Astrocyte (in vitro differentiated cells and primary cell): ENCODE results near the gene CNOT6L. TPM values are rescaled to one million over a fixed set of nuclear protein-coding genes. Genes with fewer than 3 reads are reported as not detected.

Experiments used
- DNase-seq: peaks from one replicate; pipeline ENCODE4 v3.0.0-alpha.2; 2010; ENCODE audit warnings: low read depth
- FAIRE-seq: peaks from 2 replicates; lab custom pipeline; 2011; peaks lifted over from hg19 to GRCh38; lab: Jason Lieb, UNC
- H2AFZ ChIP-seq: 2 replicates; pipeline ENCODE4 v1.6.0; 2012; ENCODE audit warnings: low read depth, low read length, inconsistent platforms
- H3K27ac ChIP-seq: 2 replicates; pipeline ENCODE4 v1.5.1; 2011; ENCODE audit warnings: low read depth, low read length, inconsistent platforms
- H3K27me3 ChIP-seq: 2 replicates; pipeline ENCODE4 v1.6.0; 2011; ENCODE audit warnings: low read length, inconsistent platforms; ENCODE audit not compliant: insufficient read depth
- H3K36me3 ChIP-seq: 2 replicates; pipeline ENCODE4 v1.5.1; 2011; ENCODE audit warnings: low read length, inconsistent platforms; ENCODE audit not compliant: insufficient read depth
- H3K4me1 ChIP-seq: 2 replicates; pipeline ENCODE4 v1.5.1; 2011; ENCODE audit warnings: low read length, inconsistent platforms; ENCODE audit not compliant: insufficient read depth
- H3K4me2 ChIP-seq: 2 replicates; pipeline ENCODE4 v1.6.0; 2012; ENCODE audit warnings: low read length, inconsistent platforms
- H3K4me3 ChIP-seq: 2 replicates; pipeline ENCODE4 v1.5.1; 2011; ENCODE audit warnings: low read depth, mild to moderate bottlenecking, low read length, inconsistent platforms; ENCODE audit not compliant: insufficient read depth
- H3K79me2 ChIP-seq: 2 replicates; pipeline ENCODE4 v1.6.0; 2012; ENCODE audit warnings: mild to moderate bottlenecking, low read length, inconsistent platforms; ENCODE audit not compliant: insufficient read depth
- H3K9ac ChIP-seq: 2 replicates; pipeline ENCODE4 v1.6.0; 2012; ENCODE audit warnings: mild to moderate bottlenecking, low read length, inconsistent platforms
- H3K9me3 ChIP-seq: 2 replicates; pipeline ENCODE4 v1.5.1; 2012; ENCODE audit warnings: low read depth, mild to moderate bottlenecking, low read length, inconsistent platforms; ENCODE audit not compliant: insufficient read depth
- H4K20me1 ChIP-seq: 2 replicates; pipeline ENCODE4 v1.6.0; 2012; ENCODE audit warnings: low read length, inconsistent platforms; ENCODE audit not compliant: insufficient read depth
- H3K27ac Mint-ChIP-seq: one replicate; pipeline ENCODE4 v1.8.0; 2021; ENCODE audit warnings: mild to moderate bottlenecking, mixed read lengths; ENCODE audit not compliant: unreplicated experiment
- H3K27me3 Mint-ChIP-seq: one replicate; pipeline ENCODE4 v1.8.0; 2021; ENCODE audit warnings: low read depth, mixed read lengths; ENCODE audit not compliant: unreplicated experiment
- H3K36me3 Mint-ChIP-seq: one replicate; pipeline ENCODE4 v1.8.0; 2021; ENCODE audit warnings: low read depth, mixed read lengths; ENCODE audit not compliant: unreplicated experiment
- H3K4me1 Mint-ChIP-seq: one replicate; pipeline ENCODE4 v1.8.0; 2021; ENCODE audit warnings: low read depth, mixed read lengths; ENCODE audit not compliant: unreplicated experiment
- H3K4me3 Mint-ChIP-seq: one replicate; pipeline ENCODE4 v1.8.0; 2021; ENCODE audit warnings: mild to moderate bottlenecking, moderate library complexity, mixed read lengths; ENCODE audit not compliant: unreplicated experiment
- H3K9me3 Mint-ChIP-seq: one replicate; pipeline ENCODE4 v1.8.0; 2021; ENCODE audit warnings: mild to moderate bottlenecking, mixed read lengths; ENCODE audit not compliant: unreplicated experiment
- EZH2 ChIP-seq: IDR thresholded peaks from 2 replicates; pipeline ENCODE4 v1.6.1; 2012; ENCODE audit warnings: mild to moderate bottlenecking, low read length, inconsistent platforms; ENCODE audit not compliant: insufficient read depth
- total RNA-seq: library from RNA; stranded (reverse); gene quantifications from 2 replicates; pipeline ENCODE4 v1.2.1, GENCODE V29; 2021
- TF ChIP-seq, protein P1 (sequence below): IDR thresholded peaks from 2 replicates; pipeline ENCODE4 v1.5.1; 2011; ENCODE audit warnings: low read depth, mild to moderate bottlenecking, inconsistent platforms, low read length, moderate library complexity; ENCODE audit not compliant: insufficient read depth

CNOT6L gene
- total RNA-seq, 1 donor from 2014 or later, result 34.0 TPM

DNA sequence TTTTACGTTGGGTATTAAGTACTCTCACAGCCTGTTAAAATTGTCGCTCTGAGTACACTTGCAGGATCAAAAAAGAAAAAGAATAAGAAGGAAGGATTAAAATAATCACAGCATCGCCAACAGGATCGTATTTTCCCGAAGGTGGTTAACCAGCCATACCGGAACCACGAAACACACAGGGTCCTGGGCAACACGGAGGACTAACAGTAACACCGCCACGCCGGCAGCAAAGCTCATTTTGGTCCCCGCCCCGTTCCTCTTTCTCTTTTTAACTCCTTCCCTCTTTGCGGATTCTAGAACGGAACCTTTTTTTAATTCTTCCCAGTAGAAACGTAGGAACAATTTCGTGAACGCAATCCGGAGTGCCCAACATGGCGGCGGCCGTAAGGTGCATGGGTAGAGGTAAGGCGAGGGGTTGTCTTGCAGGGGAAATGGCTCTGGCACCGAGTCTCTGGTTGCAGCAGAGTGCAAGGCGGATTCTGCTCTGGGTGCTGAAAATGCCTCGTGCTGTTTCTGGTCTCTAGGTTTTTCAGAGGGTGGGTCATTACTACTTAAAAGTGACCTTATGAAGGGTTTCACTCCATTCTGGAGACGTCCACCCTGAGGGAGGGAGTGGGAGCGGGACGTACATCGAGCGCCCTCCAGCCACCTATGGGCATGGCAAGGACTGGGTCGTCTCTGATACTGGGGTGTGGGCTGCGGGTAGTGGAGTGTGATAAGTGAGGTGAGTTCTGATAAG lies 43.5 kb upstream of the CNOT6L start, which contains the start of gene MRPL1:
TSS of gene MRPL1 (plus strand) at position 353 of the 739 bp plus-strand sequence. CDS start at position 372, 19 bp downstream.
- DNase-seq (peak; percentile 92), FAIRE-seq (peak; percentile 60)
- Histone ChIP-seq H3K27me3 (no peaks in the 10 kb centered on the region), H3K4me3 (peak within 1 kb of the TSS; percentile 94), H3K79me2 (peaks cover 47% of the 10 kb centered on the region), H3K9ac (peak within 1 kb of the TSS; percentile 94), H3K9me3 (no peaks in the 10 kb centered on the region), H4K20me1 (no peaks in the 10 kb centered on the region), H3K36me3 (peaks cover 2% of the 10 kb centered on the region), H3K27ac (peak within 1 kb of the TSS; percentile 95), H3K4me1 (peaks cover 4% of the 10 kb centered on the region), H2AFZ (peak within 1 kb of the TSS; percentile 91), H3K4me2 (peak within 1 kb of the TSS; percentile 91)
- peak within 1 kb of the TSS; percentile 97 for H3K4me3 Mint-ChIP-seq
- H3K27ac Mint-ChIP-seq, result peak within 1 kb of the TSS; percentile 100
- no peaks in the 10 kb centered on the region for H3K27me3 Mint-ChIP-seq
- H3K36me3 Mint-ChIP-seq, result peaks cover 4% of the 10 kb centered on the region
- TF ChIP-seq EZH2, result no peak
- TF ChIP-seq, protein P1, sequence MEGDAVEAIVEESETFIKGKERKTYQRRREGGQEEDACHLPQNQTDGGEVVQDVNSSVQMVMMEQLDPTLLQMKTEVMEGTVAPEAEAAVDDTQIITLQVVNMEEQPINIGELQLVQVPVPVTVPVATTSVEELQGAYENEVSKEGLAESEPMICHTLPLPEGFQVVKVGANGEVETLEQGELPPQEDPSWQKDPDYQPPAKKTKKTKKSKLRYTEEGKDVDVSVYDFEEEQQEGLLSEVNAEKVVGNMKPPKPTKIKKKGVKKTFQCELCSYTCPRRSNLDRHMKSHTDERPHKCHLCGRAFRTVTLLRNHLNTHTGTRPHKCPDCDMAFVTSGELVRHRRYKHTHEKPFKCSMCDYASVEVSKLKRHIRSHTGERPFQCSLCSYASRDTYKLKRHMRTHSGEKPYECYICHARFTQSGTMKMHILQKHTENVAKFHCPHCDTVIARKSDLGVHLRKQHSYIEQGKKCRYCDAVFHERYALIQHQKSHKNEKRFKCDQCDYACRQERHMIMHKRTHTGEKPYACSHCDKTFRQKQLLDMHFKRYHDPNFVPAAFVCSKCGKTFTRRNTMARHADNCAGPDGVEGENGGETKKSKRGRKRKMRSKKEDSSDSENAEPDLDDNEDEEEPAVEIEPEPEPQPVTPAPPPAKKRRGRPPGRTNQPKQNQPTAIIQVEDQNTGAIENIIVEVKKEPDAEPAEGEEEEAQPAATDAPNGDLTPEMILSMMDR, result no peak
- H3K4me1 Mint-ChIP-seq, result peaks cover 7% of the 10 kb centered on the region
- H3K9me3 Mint-ChIP-seq, result no peaks in the 10 kb centered on the region

DNA sequence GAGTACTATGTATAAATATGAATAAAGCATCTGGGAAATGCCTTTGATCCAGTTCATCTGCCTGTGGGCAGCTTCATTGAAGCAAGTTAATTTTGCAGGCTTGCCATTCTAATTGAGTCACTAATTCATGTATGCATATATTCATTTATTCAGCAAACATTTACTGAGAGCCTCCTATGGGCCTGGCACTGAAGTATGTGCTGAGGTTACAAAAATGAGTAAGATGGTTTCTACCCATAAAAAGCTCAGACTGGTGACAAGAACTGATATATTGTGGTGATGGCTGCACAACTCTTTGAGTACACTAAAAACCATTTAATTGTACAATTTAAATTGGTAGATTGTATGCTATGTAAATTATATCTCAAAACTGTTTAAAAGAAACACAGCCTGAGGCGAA lies 42.3 kb upstream of the CNOT6L start:
- Mint-ChIP-seq H3K9me3 (no peaks in the 10 kb centered on the region), H3K36me3 (peaks cover 4% of the 10 kb centered on the region), H3K27me3 (no peaks in the 10 kb centered on the region), H3K4me1 (peaks cover 7% of the 10 kb centered on the region), H3K27ac (peak overlapping the region; percentile 100), H3K4me3 (peak overlapping the region; percentile 97)
- Histone ChIP-seq H3K36me3 (peaks cover 2% of the 10 kb centered on the region), H3K79me2 (peaks cover 38% of the 10 kb centered on the region), H3K4me2 (peak overlapping the region; percentile 91), H4K20me1 (no peaks in the 10 kb centered on the region), H3K4me3 (peak overlapping the region; percentile 94), H3K27ac (peak overlapping the region; percentile 95), H3K9ac (peak overlapping the region; percentile 94), H3K27me3 (no peaks in the 10 kb centered on the region), H3K4me1 (peaks cover 4% of the 10 kb centered on the region), H3K9me3 (no peaks in the 10 kb centered on the region), H2AFZ (peak overlapping the region; percentile 91)
- TF ChIP-seq EZH2, result no peak
- TF ChIP-seq, protein P1, result no peak
- DNase-seq, result peak; percentile 37
- no peak for FAIRE-seq

DNA sequence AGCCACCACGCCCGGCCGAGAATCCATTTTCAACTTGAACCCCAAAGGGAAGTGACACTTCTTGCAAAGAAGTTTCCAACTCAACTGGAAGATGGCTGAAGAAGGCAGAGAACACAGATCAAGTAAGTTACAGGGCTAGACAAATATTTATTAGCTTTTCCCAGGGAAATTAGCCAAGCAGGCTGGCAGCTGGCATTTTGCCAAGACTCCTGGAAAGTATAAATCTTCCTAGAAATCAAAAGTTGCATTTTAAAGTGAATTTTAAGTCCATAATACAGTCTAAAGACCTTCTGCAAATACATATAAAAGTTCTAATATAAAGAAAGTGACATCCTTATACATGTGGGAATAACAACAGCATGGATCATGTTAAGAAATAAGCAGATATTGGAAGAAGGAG lies 40.1 kb upstream of the CNOT6L start:
- H3K9ac ChIP-seq, result no peak overlapping the region
- no peaks in the 10 kb centered on the region for H3K36me3 ChIP-seq
- Mint-ChIP-seq H3K9me3 (peaks cover 1% of the 10 kb centered on the region), H3K36me3 (no peaks in the 10 kb centered on the region), H3K27me3 (no peaks in the 10 kb centered on the region), H3K4me1 (peaks cover 5% of the 10 kb centered on the region), H3K4me3 (no peak overlapping the region), H3K27ac (no peak overlapping the region)
- H4K20me1 ChIP-seq, result no peaks in the 10 kb centered on the region
- H3K27ac ChIP-seq, result no peak overlapping the region
- no peaks in the 10 kb centered on the region for H3K27me3 ChIP-seq
- DNase-seq (no peak), FAIRE-seq (no peak)
- no peak overlapping the region for H2AFZ ChIP-seq
- no peak overlapping the region for H3K4me2 ChIP-seq
- H3K4me1 ChIP-seq, result peaks cover 4% of the 10 kb centered on the region
- no peak overlapping the region for H3K4me3 ChIP-seq
- no peak for TF ChIP-seq EZH2
- TF ChIP-seq, protein P1, result no peak
- no peaks in the 10 kb centered on the region for H3K9me3 ChIP-seq
- H3K79me2 ChIP-seq, result peaks cover 16% of the 10 kb centered on the region
